HG03521 (cell line): ENCODE measurements around the gene MLF2.

Experiments used
- ATAC-seq: cut with Tn5 transposase; IDR thresholded peaks from one replicate; pipeline ENCODE4 v1.9.1; 2021; ENCODE audit warnings: mild to moderate bottlenecking, moderate library complexity; ENCODE audit not compliant: unreplicated experiment

MLF2 gene

DNA sequence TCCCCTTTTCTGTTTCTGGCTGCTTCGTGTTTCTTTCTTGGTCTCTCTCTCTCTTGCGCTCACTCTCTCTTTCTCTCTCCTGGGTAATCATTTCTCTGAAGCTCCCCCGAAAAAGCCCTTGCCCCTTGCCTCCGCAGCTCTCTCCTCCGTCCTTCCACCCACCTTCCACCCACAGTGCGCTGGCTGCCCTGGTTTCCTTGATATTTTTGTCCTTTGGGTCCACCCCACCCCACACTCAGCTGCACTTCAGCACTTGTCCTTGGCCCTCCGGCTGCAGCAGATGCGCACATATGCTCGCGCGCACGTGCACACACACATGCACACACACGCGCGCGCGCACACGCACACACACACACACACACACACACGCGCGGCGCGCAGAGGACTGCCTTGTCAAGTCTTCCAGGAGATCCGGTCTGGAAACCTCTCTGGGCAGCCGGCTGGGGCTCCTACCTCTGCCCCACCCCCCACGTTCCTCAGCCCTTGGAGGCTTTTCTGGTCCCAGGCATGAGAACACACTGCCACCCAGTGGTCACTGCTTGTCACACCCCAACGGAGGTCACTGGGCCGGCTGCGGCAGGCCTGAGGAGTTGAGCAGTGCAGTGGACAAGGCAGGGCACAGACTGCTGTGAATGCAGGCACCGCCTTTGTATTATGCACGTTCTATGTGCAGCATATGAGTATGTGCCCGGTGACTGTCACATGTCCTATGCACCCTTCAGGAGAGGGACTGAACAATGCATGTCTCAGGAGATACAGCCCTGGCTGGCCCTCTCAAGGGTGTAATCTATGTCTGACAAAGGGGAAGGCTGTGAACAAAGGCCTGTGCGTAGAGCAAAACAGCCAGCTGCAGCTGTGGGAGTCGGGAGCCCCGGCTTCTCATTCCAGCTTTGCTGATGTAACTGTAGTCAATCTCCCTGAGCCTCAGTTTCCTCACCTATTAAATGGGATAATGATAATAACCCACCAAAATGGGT is 25.9 kb upstream of the MLF2 start:
- peak; percentile 80 for ATAC-seq

DNA sequence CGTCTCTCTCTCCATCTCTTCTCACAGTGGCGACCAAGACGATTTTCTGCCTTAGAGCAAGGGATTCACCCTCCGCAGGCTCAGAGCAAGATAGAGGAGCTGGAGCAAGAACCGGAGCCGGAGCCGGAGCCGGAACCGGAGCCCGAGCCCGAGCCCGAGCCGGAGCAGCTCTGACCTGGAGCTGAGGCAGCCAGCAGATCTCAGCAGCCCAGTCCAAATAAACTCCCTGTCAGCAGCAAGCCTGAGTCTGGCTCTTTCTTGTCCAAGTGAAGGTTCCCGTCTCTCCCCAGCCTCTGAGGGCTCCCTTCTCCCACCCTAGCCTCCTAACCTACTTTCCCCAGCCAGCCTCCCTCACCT is 25.3 kb upstream of the MLF2 start:
- ATAC-seq, result no peak

DNA sequence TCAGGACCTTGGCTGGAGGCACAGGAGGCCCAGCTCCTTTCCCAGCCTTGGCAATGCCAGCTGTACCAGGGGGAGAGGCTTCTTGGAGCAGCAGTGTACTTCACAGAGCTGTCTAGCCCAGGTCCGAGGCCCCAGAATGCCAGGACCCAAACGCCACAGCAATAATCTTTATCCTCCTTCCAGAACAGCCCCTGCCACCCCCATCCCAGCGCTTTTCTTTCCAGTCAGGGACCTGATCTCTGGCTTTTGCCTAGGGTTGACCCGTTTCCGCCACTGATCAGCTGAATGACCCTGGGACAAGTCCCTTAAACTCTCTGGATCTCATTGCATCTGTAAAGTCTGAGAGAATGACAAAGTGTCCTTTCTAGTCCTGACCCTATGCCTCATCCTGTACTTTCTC is 24.4 kb upstream of the MLF2 start:
- ATAC-seq, result no peak

DNA sequence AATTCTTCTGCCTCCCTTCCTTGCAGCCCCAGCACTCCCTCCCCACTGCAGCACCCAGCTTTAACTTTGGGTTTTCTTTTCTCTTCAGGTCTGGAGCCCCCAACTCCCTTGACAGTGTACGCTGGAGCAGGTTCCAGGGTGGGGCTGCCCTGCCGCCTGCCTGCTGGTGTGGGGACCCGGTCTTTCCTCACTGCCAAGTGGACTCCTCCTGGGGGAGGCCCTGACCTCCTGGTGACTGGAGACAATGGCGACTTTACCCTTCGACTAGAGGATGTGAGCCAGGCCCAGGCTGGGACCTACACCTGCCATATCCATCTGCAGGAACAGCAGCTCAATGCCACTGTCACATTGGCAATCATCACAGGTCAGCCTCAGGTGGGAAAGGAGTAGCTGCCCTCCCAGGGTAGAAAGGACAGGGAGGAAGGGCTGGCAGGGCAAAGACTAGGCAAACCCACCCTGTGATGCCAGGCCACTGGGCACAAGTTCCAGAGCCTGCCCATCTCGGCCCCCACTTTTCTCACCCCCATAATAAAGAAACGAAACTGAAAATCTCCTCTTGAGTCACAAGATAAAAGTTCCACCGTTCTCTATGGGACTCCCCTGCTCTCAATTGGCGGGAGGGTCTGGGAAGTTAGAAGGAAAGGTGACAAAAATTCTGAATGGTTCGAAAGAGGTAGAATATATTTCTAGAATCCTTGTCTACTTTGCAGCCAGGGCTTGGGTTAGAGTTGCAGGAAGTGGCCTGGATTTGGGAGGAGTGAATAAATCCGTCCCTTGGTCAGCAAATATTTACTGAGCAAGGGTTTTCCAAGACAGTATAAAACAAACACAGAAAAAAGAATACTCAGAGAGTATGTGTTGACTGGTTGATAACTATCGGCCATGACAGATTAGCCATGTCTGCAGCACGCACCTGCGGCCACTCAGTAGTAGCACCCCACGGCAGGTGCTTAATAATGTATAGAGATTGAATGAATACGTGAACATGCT is 22.5 kb upstream of the MLF2 start:
- ATAC-seq, result no peak

DNA sequence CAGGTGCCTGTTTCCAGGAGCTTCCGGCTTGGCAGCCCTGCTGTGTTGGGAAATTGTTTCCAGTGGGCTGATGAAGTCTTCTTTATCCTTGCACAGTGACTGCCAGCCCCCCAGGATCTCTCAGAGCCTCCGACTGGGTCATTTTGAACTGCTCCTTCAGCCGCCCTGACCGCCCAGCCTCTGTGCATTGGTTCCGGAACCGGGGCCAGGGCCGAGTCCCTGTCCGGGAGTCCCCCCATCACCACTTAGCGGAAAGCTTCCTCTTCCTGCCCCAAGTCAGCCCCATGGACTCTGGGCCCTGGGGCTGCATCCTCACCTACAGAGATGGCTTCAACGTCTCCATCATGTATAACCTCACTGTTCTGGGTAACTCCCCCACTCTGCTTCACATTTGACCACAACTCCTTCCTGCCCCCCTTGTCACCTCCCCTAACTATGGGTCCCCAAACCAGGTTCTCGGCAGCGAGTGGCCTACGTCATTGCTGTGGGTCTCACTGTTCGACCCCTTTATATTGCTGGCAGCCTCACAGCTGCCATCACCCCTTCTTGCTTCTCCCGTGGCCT is 21.6 kb upstream of the MLF2 start:
- ATAC-seq, result no peak

DNA sequence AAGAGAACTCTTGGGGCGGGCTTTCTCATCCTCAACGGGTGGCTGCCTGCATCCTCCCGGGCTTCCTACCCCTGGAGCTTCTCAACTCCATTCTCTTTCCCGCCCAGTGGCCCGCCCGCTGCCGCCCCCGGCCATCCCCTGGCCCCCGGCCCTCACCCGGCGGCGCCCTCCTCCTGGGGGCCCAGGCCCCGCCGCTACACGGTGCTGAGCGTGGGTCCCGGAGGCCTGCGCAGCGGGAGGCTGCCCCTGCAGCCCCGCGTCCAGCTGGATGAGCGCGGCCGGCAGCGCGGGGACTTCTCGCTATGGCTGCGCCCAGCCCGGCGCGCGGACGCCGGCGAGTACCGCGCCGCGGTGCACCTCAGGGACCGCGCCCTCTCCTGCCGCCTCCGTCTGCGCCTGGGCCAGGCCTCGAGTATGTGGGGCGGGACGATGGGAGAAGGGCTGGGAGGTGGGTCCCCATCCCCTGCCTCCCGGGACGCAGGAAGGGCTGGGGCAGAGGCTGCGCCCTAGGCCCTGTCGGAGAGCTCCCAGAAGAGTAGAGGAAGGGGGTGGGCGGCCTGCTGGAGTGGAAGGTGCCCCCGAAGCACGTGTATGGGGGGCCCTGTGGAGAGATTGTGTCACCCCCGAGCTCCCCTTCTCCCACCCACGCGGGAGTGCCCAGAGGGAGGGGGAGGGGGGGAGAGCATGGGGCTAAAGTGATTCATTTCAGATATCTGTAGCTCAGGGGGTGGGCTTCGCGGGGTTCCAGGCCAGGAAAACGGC is 20.8 kb upstream of the MLF2 start:
- no peak for ATAC-seq

DNA sequence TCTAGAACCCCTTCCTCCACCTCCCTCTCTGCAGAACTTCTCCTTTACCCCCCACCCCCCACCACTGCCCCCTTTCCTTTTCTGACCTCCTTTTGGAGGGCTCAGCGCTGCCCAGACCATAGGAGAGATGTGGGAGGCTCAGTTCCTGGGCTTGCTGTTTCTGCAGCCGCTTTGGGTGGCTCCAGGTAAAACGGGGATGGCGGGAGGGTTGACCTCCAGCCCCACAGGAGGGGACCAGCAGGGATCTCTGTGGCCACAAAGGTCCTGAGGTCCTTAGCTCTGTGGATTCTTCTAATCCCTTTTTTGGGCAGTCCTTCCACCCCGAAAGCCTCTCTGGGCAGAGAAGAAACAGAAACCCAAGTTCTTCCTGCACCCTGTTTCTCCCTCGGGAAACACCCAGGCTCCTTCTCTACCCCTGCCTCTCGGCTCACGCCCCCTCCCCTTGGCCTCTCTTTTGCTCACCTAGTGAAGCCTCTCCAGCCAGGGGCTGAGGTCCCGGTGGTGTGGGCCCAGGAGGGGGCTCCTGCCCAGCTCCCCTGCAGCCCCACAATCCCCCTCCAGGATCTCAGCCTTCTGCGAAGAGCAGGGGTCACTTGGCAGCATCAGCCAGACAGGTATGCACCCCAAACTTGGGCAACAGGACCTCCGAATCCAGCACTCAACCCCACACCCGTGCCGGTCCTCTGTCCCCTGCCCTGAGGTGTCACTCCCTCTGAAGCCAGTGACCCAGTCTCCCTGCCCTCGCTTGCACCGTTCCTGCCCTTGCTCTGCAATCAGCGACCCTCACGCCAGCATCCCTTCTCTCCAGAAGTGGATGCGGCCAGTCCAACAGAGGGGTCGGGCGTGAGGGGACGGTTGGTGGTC is 20.0 kb upstream of the MLF2 start:
- no peak for ATAC-seq

DNA sequence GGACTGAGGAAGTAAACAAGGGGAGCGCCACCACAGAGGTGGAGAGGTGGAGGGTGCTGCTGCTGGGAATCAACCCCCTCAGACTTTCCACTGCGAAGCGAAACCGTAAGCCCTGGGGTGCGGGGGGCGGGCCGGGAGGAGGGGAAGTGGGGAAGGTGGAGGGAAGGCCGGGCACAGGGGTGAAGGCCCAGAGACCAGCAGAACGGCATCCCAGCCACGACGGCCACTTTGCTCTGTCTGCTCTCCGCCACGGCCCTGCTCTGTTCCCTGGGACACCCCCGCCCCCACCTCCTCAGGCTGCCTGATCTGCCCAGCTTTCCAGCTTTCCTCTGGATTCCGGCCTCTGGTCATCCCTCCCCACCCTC is 19.4 kb upstream of the MLF2 start, which contains the start of gene LAG3:
Gene LAG3 (plus strand): TSS at position 190 of the 365 bp plus-strand sequence. CDS start 333 bp downstream, outside the sequence.
- ATAC-seq, result no peak

DNA sequence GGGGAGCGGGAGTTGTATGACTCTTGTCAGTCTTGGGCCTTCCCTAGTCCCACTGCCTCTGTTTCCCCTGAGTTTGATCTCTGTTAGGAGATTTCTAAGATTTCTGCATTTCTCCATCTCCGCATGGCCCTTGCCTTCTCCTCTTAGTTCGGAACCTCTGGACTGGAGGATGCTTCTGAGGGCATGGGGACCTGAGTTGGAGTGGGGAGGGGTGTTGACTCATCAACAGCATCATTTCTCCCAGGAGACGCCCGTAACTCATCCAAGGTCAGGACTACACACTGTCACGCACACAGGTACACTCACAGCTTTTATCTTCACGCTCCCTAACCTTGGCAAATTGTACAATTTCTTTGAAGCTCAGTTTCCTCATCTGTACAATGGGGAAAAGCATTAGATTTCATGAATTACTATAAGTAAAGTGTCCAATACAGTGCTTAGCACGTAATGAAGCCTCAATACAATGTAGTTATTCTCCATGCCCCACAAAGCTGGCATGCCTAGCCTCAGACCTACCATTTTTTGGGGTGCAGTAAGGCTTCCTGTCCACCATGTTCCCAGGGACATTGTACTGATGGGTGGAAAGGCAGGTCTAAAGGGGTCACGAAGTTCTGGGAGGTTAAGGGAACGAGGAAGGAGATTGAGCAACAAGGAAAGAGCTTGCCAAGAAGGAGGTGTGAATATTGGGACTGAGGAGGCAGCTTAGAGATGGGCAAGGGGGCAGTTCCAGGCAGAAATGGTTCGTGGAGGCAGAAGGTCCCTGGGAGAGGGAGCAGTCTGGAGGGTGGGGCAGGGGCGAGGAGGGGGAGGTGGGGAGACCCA is 18.8 kb upstream of the MLF2 start:
- ATAC-seq, result no peak

DNA sequence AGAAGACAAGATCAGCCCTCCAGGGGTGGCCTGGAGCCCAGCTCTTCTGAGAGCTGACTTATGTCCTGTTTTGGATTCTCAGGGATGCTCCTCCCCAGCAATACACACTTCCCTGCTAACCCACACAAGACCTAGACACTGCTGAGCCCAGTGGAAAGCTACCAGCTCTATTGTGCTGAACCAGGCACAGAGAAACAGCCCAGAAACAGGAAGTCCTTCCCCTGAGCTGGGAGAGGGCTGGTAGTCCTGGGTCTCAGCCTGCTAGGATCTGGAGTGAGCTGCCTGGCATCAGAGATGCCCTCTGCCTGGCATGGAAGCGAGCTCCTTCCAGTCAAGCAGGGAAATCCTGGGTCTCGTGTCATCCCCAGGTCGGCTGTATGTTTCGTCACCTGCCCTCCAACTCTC is 18.2 kb upstream of the MLF2 start:
- no peak for ATAC-seq

DNA sequence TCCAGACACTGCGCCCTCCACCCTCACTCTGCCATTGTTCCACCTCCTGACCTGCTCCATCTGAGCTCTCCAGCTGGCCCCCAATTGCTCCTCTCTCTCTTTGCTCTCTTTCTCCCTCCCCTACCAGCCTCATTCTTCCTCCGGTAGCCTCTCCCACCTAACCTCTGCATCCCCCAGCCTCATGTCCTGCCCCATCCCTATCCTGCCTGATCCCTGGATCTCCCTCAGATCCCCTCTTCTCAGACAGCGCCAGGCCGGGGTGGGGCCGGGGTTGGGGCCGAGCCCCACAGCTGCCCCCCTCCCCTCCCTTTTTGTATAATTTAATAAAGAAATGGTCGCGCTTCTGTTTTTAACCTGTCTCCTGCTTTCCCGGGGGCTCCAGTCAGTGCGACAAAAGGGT is 17.7 kb upstream of the MLF2 start:
- no peak for ATAC-seq

DNA sequence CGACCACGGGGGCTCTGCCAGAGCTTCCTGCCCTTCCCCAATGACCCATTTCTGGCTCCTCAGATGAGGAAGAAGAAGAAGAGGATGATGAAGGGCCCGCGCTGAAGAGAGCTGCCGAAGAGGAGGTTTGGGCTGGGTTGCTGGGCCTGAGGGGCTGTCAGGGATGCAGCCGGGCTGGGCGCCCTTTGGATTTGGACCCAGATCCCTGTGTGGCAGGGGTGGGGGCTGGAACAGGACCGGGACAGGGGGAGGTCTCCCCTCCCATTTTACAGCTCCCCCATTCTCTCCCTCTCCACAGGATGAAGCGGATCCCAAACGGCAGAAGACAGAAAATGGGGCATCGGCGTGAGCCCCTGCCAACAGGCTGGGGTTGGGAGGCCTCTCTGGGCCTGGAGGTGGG is 17.2 kb upstream of the MLF2 start:
- ATAC-seq, result no peak

DNA sequence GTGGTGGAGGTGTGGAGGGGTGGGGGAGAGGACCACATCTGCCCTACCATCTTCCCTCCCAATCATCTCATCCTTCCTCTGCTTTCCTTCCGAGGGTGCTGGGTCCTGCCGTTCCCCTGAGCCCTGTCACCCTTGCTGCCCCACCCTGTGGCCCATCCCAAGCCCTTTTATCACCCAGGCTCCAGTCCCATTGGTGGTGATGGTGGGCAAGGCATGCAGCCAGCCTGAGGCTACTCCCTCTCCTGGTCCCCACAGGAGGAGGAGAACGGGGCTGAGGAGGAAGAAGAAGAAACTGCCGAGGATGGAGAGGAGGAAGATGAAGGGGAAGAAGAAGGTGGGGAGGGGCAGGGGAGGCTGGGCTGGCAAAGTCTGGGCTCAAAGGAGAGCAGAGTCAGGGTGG is 16.7 kb upstream of the MLF2 start:
- no peak for ATAC-seq

DNA sequence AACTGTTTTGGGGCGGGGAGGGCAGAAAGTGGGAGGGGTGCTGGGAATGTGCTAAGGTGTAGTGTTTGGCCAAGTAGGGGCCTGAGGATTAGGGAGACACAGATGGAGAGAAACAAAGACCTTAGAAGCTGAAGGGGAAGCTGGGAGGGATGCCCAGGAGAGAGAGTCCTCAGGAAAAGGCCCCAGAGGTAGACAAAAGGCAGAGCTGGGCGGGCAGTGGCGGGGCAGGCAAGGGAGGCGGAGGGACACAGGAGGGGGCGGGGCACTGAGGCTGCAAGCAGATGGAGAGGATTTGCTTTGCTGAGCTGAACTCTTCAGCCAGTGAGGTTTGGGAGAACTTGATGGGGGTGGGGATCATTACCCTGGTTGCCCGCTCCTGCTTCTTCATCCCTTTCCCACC is 16.0 kb upstream of the MLF2 start:
- ATAC-seq, result no peak

DNA sequence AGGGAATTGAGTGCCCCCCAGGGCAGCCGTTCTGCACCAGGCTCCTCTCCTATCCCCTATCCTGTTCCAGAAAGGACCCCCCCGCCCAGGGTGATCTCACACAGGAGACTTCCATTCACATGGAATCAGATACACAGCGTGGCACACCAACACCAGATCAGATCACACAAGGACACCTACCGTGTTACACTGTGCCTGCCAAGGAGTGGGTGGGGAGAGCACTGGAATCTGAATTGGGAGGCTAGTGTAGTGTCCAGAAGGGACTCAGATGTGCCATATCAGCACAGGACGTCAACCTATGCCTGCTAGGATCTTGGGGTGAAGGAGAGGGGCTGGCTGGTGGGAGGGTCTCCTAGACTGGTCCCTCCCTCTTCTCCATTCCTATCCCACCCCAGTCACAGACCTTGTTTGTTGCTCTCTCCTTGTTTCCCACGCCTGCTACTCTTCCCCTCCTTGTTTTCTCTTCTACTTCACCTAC is 15.5 kb upstream of the MLF2 start:
- no peak for ATAC-seq

DNA sequence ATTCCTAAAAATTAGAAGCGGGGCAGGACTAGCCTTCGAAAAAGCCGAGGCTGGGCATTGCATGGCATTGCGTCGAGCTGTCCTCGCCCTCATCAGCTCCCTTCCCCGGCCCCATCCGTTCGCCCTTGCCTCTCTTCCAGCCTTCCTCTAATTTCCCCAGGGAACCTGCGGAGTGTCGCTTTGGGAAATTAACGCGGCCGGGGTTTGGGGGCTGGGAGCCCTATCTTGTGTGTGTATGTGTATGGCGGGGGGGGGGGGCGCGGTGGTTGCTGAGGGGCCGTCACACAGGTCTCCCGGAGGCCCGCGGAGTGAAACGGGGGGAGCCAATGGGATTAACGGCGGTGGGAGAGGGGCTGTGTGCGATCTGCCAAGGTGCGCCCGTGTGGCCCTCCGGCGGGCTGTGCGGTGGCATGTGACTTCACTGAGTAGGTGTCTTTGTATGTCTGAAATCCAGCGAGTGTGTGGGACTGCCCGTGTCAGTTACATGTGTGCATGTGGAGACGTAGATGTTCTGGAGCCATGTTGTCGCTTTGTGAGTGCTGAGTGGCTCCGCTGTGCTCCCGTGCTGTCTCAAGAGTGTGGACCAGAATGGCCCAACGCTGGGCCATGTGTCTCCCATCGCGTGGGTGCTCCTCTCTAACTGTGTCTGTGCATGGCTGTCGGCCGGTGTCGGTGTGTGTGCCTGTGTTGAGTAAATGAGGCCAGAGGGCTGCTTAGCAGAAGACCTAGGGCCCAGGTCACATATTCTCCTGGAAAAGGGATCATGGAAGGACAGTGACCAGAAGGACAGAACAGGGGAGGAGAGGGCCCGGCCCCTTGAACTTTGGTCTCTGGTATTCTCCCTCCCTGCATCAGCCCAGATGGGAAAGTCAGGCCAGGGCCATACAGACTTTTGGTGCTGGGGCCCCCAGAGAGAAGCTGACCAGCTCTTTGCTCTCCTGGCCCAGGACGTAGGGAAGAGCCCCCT is 14.7 kb upstream of the MLF2 start:
- no peak for ATAC-seq

DNA sequence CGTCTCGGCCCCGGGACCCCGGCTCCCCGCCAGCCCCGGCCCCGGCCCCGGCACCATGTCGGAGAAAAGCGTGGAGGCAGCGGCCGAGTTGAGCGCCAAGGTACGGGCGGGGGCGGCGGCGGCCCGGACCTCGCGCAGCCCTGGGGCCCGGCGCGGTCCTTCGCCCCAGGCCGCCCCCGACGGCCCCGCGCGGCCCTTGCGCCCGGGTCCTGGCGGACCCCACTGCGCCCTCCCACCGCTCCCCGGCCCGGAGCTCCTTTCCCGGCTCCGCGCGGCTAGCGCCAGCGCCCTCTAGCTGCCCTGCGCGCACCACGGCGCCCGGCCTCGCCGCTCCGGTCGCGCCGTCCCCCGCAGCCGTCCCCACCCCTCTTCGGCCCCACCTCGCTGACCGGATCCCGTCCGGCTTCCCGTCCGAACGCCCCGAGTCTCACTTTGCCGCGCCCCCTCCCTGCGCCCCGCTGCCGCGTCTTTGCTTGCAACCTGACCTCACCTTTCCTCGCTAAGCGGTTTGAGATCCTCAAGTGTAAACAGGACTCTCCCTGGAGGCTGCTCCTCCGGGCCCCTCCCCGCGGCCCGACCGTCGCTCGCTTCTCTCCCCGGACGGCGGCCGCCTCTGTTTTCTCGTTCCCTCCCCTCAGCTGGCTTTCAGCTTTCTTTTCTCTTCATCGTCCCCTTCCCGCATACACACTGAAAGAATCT is 13.9 kb upstream of the MLF2 start:
- ATAC-seq, result peak; percentile 48
